Ishikawa (cell line): ENCODE data around the gene TRAPPC12.

Source experiments
- TAF1 ChIP-seq: IDR thresholded peaks from 2 replicates; pipeline ENCODE4 v1.6.1; 2012; ENCODE audit warnings: low read depth, mild to moderate bottlenecking
- TCF12 ChIP-seq: IDR thresholded peaks from 2 replicates; pipeline ENCODE4 v1.6.1; 2012; ENCODE audit warnings: low read depth

- TF ChIP-seq TAF1 (no peak), TCF12 (no peak)
Measured at GRCh38 chr2:3461801-3462492, 82.5 kb downstream of the TRAPPC12 start.
